GM21360 (cell line): ENCODE measurements around the gene FCHO2.
"Not testable (repeated sequence)": the region's sequence is repeated elsewhere in the genome, so short reads cannot be mapped to it uniquely, and the experiment has no call there.

Experiments used
- ATAC-seq: cut with Tn5 transposase; IDR thresholded peaks from one replicate; pipeline ENCODE4 v1.9.1; 2021; ENCODE audit warnings: mild to moderate bottlenecking, moderate library complexity; ENCODE audit not compliant: unreplicated experiment

Gene FCHO2

GRCh38 chr5:72955768-72956323 is at the start of gene FCHO2:
FCHO2 (plus strand) TSS chr5:72956041; CDS start chr5:72956097, 56 bp downstream.
- peak; percentile 83 for ATAC-seq

- no peak for ATAC-seq
Measured at GRCh38 chr5:72906806-72907205, 49.0 kb upstream of the FCHO2 start.

GRCh38 chr5:72908664-72909063 is 47.2 kb upstream of the FCHO2 start:
- ATAC-seq, result no peak

GRCh38 chr5:72917371-72917776 is 38.5 kb upstream of the FCHO2 start:
- no peak for ATAC-seq

- ATAC-seq, result no peak
Measured at GRCh38 chr5:72920690-72921502, 34.9 kb upstream of the FCHO2 start.

GRCh38 chr5:72921886-72922285 is 34.0 kb upstream of the FCHO2 start:
- ATAC-seq, result no peak

- ATAC-seq, result no peak
Measured at GRCh38 chr5:72922422-72922821, 33.4 kb upstream of the FCHO2 start.

- no peak for ATAC-seq
Measured at GRCh38 chr5:72925336-72926010, 30.4 kb upstream of the FCHO2 start.

GRCh38 chr5:72932686-72933085 is 23.2 kb upstream of the FCHO2 start:
- ATAC-seq, result not testable (repeated sequence)

- not testable (repeated sequence) for ATAC-seq
Measured at GRCh38 chr5:72934953-72935725, 20.7 kb upstream of the FCHO2 start.

GRCh38 chr5:72936893-72937292 is 18.9 kb upstream of the FCHO2 start:
- no peak for ATAC-seq

GRCh38 chr5:72937517-72938061 is 18.3 kb upstream of the FCHO2 start:
- ATAC-seq, result no peak

- ATAC-seq, result no peak
Measured at GRCh38 chr5:72938206-72938605, 17.6 kb upstream of the FCHO2 start.

GRCh38 chr5:72940082-72940481 is 15.8 kb upstream of the FCHO2 start:
- ATAC-seq, result no peak

- no peak for ATAC-seq
Measured at GRCh38 chr5:72943307-72943706, 12.5 kb upstream of the FCHO2 start.

- ATAC-seq, result no peak
Measured at GRCh38 chr5:72947498-72947897, 8.3 kb upstream of the FCHO2 start.

- no peak for ATAC-seq
Measured at GRCh38 chr5:72949481-72949880, 6.4 kb upstream of the FCHO2 start.

- no peak for ATAC-seq
Measured at GRCh38 chr5:72951671-72952468, 4.0 kb upstream of the FCHO2 start.

- ATAC-seq, result no peak
Measured at GRCh38 chr5:72954389-72954788, 1.5 kb upstream of the FCHO2 start.

- peak; percentile 33 for ATAC-seq
Measured at GRCh38 chr5:72955143-72955767, 586 bp upstream of the FCHO2 start.
